CD14-positive monocyte (primary cell): ENCODE data around the gene SLC25A21. TPM values are rescaled to one million over a fixed set of nuclear protein-coding genes. Genes with fewer than 3 reads are reported as not detected.

Experiments used
- DNase-seq, 3 donors: peaks; one replicate each; pipeline ENCODE4 v3.0.0-alpha.2; 2011 to 2022
- H2AFZ ChIP-seq: 2 replicates; pipeline ENCODE4 v1.6.0; 2012; ENCODE audit warnings: mild to moderate bottlenecking, low read depth, low read length, inconsistent platforms; ENCODE audit not compliant: insufficient read depth, poor library complexity, severe bottlenecking
- H3K27ac ChIP-seq, 2 donors: 1 replicate in 1 of 2; 2 replicates in 1 of 2; pipeline ENCODE4 v1.5.1; 2012 to 2013; ENCODE audit warnings: low read length in 2 of 2, control low read depth in 1 of 2, inconsistent platforms in 1 of 2, low read depth in 1 of 2, mild to moderate bottlenecking in 1 of 2
- H3K27me3 ChIP-seq, 2 donors: one replicate each; pipeline versions ENCODE4 v1.6.0 to v1.6.1; 2011 to 2013; ENCODE audit warnings: low read length in 2 of 2; ENCODE audit not compliant: control insufficient read depth in 2 of 2, insufficient read depth in 2 of 2
- H3K36me3 ChIP-seq, 2 donors: replicated peaks in 1 of 2; 1 replicate in 1 of 2; 2 replicates in 1 of 2; pipeline versions ENCODE4 v1.5.1 to v1.6.1; 2012 to 2013; ENCODE audit warnings: low read length in 2 of 2, control low read depth in 1 of 2, inconsistent platforms in 1 of 2, mild to moderate bottlenecking in 1 of 2; ENCODE audit not compliant: insufficient read depth in 2 of 2, control insufficient read depth in 1 of 2
- H3K4me1 ChIP-seq, 2 donors: 1 replicate in 1 of 2; 2 replicates in 1 of 2; pipeline versions ENCODE4 v1.5.1 to v1.6.1; 2012 to 2013; ENCODE audit warnings: low read length in 2 of 2, control low read depth in 1 of 2, inconsistent platforms in 1 of 2, mild to moderate bottlenecking in 1 of 2, moderate library complexity in 1 of 2; ENCODE audit not compliant: insufficient read depth in 2 of 2, control insufficient read depth in 1 of 2
- H3K4me2 ChIP-seq: replicated peaks from 2 replicates; pipeline ENCODE3; 2012; ENCODE audit warnings: low read length, moderate library complexity, mild to moderate bottlenecking; ENCODE audit not compliant: poor library complexity, severe bottlenecking; ENCODE audit errors: extremely low read depth
- H3K4me3 ChIP-seq, 3 experiments: fragments of 200-600 bp in 1 of 3; sonication (generic) in 1 of 3; replicated peaks in 1 of 3; 1 replicate in 2 of 3; 2 replicates in 1 of 3; pipeline ENCODE4 v1.5.1; 2011 to 2013; ENCODE audit warnings: low read length in 3 of 3, mild to moderate bottlenecking in 3 of 3, control low read depth in 2 of 3, low read depth in 2 of 3, inconsistent platforms in 1 of 3, moderate library complexity in 1 of 3
- H3K79me2 ChIP-seq: 2 replicates; pipeline ENCODE4 v1.6.0; 2012; ENCODE audit warnings: mild to moderate bottlenecking, control low read depth, inconsistent platforms, low read length, moderate library complexity; ENCODE audit not compliant: insufficient read depth
- H3K9ac ChIP-seq: 2 replicates; pipeline ENCODE4 v1.6.0; 2017; ENCODE audit warnings: low read length, mild to moderate bottlenecking; ENCODE audit not compliant: insufficient read depth, poor library complexity, severe bottlenecking
- H3K9me3 ChIP-seq, 2 donors: replicated peaks in 1 of 2; 1 replicate in 1 of 2; 2 replicates in 1 of 2; pipeline versions ENCODE4 v1.5.1 to v1.6.1; 2012 to 2013; ENCODE audit warnings: low read length in 2 of 2, control low read depth in 1 of 2; ENCODE audit not compliant: control insufficient read depth in 1 of 2, insufficient read depth in 1 of 2
- H4K20me1 ChIP-seq: 2 replicates; pipeline ENCODE4 v1.6.0; 2012; ENCODE audit warnings: mild to moderate bottlenecking, low read length, control low read depth, moderate library complexity; ENCODE audit not compliant: insufficient read depth
- H3K27ac Mint-ChIP-seq, 7 donors: one replicate each; pipeline ENCODE4 v1.8.0; 2020; ENCODE audit warnings: mild to moderate bottlenecking in 7 of 7, mixed read lengths in 7 of 7, moderate library complexity in 6 of 7, inconsistent platforms in 2 of 7
- H3K27me3 Mint-ChIP-seq, 3 donors: one replicate each; pipeline ENCODE4 v1.8.0; 2021 to 2022; ENCODE audit warnings: low read depth in 3 of 3, mild to moderate bottlenecking in 3 of 3, mixed read lengths in 3 of 3, moderate library complexity in 3 of 3, inconsistent platforms in 1 of 3
- H3K36me3 Mint-ChIP-seq, 2 donors: one replicate each; pipeline ENCODE4 v1.8.0; 2020; ENCODE audit warnings: mixed read lengths in 2 of 2, inconsistent platforms in 1 of 2, mild to moderate bottlenecking in 1 of 2
- H3K4me1 Mint-ChIP-seq: one replicate; pipeline ENCODE4 v1.8.0; 2020; ENCODE audit warnings: mild to moderate bottlenecking, mixed read lengths
- H3K4me3 Mint-ChIP-seq, 2 donors: one replicate each; pipeline ENCODE4 v1.8.0; 2020; ENCODE audit warnings: mild to moderate bottlenecking in 2 of 2, mixed read lengths in 2 of 2, moderate library complexity in 1 of 2
- H3K9me3 Mint-ChIP-seq, 7 donors: one replicate each; pipeline ENCODE4 v1.8.0; 2020 to 2022; ENCODE audit warnings: mixed read lengths in 7 of 7, mild to moderate bottlenecking in 6 of 7, moderate library complexity in 6 of 7, inconsistent platforms in 2 of 7
- CTCF ChIP-seq: fragments of 200-600 bp; IDR thresholded peaks from one replicate; pipeline ENCODE4 v1.8.0; 2022; ENCODE audit warnings: antibody characterized with exemption, mild to moderate bottlenecking
- WGBS: methylation state at CpG from one replicate; pipeline ENCODE4 v1.1.5; 2013; ENCODE audit warnings: missing lambda C conversion rate; ENCODE audit not compliant: insufficient coverage; 5-methylcytosine and 5-hydroxymethylcytosine counted together
- intact Hi-C, 2 donors: fragments of 100-400 bp; cut with micrococcal nuclease; formaldehyde crosslinking; loops; one replicate each; pipeline versions ENCODE4 v1.15.0 to v1.15.1; 2023
- polyA plus RNA-seq, 3 donors: library from polyadenylated mRNA; depleted of rRNA in 1 of 3; unstranded in 2 of 3; stranded (reverse) in 1 of 3; fragments of 300-500 nt in 2 of 3; fragments of >200 nt in 1 of 3; fragmentation: Illumina TruSeq in 2 of 3; gene quantifications; 1 replicate in 2 of 3; 2 replicates in 1 of 3; pipeline ENCODE4 v1.2.3, GENCODE V29; 2012 to 2021

SLC25A21 gene
- polyA plus RNA-seq, 3 donors: not detected

GRCh38 chr14:37061697-37062096, 110.7 kb downstream of the SLC25A21 start:
- peaks cover 0 to 2% (median 0%) of the 10 kb centered on the region in 3 donors for H3K27me3 Mint-ChIP-seq
- no peak overlapping the region for H3K4me3 ChIP-seq
- no peaks in the 10 kb centered on the region for H3K4me1 ChIP-seq
- no peaks in the 10 kb centered on the region for H4K20me1 ChIP-seq
- no peaks in the 10 kb centered on the region for H3K27me3 ChIP-seq
- 100% methylated on average over 1 of the region's 1 CpG for WGBS
- H3K79me2 ChIP-seq: no peaks in the 10 kb centered on the region
- intact Hi-C loops: no loop called here
- H3K9me3 Mint-ChIP-seq: peaks cover 0 to 6% (median 0%) of the 10 kb centered on the region in 7 donors
- no peaks in the 10 kb centered on the region for H3K9me3 ChIP-seq
- H3K27ac ChIP-seq: no peak overlapping the region
- DNase-seq: no peak
- H3K27ac Mint-ChIP-seq: no peak overlapping the region
- H3K4me2 ChIP-seq: no peak overlapping the region
- no peak overlapping the region for H3K9ac ChIP-seq
- TF ChIP-seq CTCF: no peak
- H2AFZ ChIP-seq: no peak overlapping the region
- H3K4me1 Mint-ChIP-seq: no peaks in the 10 kb centered on the region
- H3K4me3 Mint-ChIP-seq: no peak overlapping the region
- H3K36me3 Mint-ChIP-seq: no peaks in the 10 kb centered on the region
- no peaks in the 10 kb centered on the region for H3K36me3 ChIP-seq

- no peaks in the 10 kb centered on the region for H3K36me3 ChIP-seq
- H3K27me3 Mint-ChIP-seq: no peaks in the 10 kb centered on the region
- H3K4me1 ChIP-seq: no peaks in the 10 kb centered on the region
- no peak for TF ChIP-seq CTCF
- no peaks in the 10 kb centered on the region for H3K9me3 ChIP-seq
- DNase-seq: no peak
- H3K9ac ChIP-seq: no peak overlapping the region
- H2AFZ ChIP-seq: no peak overlapping the region
- H3K9me3 Mint-ChIP-seq: peaks cover 0 to 4% (median 0%) of the 10 kb centered on the region in 7 donors
- no CpG with 5 or more reads among the region's 3 CpGs for WGBS
- no peak overlapping the region for H3K27ac ChIP-seq
- H3K4me1 Mint-ChIP-seq: no peaks in the 10 kb centered on the region
- no peak overlapping the region for H3K4me3 Mint-ChIP-seq
- H3K4me3 ChIP-seq: no peak overlapping the region
- no peaks in the 10 kb centered on the region for H4K20me1 ChIP-seq
- no peak overlapping the region for H3K27ac Mint-ChIP-seq
- intact Hi-C loops: no loop called here
- no peaks in the 10 kb centered on the region for H3K27me3 ChIP-seq
- H3K4me2 ChIP-seq: no peak overlapping the region
- H3K79me2 ChIP-seq: no peaks in the 10 kb centered on the region
- no peaks in the 10 kb centered on the region for H3K36me3 Mint-ChIP-seq
Observed at GRCh38 chr14:37060496-37061260, 111.7 kb downstream of the SLC25A21 start.
